Neural crest cell (in vitro differentiated cells): Measurements from ENCODE around the gene FNBP1L. TPM values are rescaled to one million over a fixed set of nuclear protein-coding genes. Genes with fewer than 3 reads are reported as not detected.

Source experiments
- DNase-seq: peaks from one replicate; pipeline ENCODE4 v3.0.0; 2021; ENCODE audit warnings: low read depth, mixed read lengths, low spot score
- H3K27ac Mint-ChIP-seq: one replicate; pipeline ENCODE4 v1.8.0; 2021; ENCODE audit warnings: mild to moderate bottlenecking, mixed read lengths; ENCODE audit not compliant: unreplicated experiment
- H3K27me3 Mint-ChIP-seq: 2 replicates; pipeline ENCODE4 v1.8.0; 2021; ENCODE audit warnings: low read depth, mild to moderate bottlenecking, mixed read lengths
- H3K36me3 Mint-ChIP-seq: 2 replicates; pipeline ENCODE4 v1.8.0; 2021; ENCODE audit warnings: low read depth, mild to moderate bottlenecking, mixed read lengths
- H3K4me1 Mint-ChIP-seq: 2 replicates; pipeline ENCODE4 v1.8.0; 2021; ENCODE audit warnings: mixed read lengths
- H3K4me3 Mint-ChIP-seq: one replicate; pipeline ENCODE4 v1.8.0; 2021; ENCODE audit warnings: mild to moderate bottlenecking, mixed read lengths
- H3K9me3 Mint-ChIP-seq: 2 replicates; pipeline ENCODE4 v1.8.0; 2021; ENCODE audit warnings: mixed read lengths
- total RNA-seq: library from RNA; stranded (reverse); gene quantifications from 2 replicates; pipeline ENCODE4 v1.2.1, GENCODE V29; 2021
- TF ChIP-seq, protein P1 (sequence below): fragments of 200-600 bp; sonication (generic); conservative IDR thresholded peaks from 2 replicates; pipeline ENCODE4 v1.5.0; 2021; ENCODE audit warnings: antibody characterized with exemption, mild to moderate bottlenecking

FNBP1L gene
- total RNA-seq, 1 donor from 2014 or later, result 60.9 TPM

DNA sequence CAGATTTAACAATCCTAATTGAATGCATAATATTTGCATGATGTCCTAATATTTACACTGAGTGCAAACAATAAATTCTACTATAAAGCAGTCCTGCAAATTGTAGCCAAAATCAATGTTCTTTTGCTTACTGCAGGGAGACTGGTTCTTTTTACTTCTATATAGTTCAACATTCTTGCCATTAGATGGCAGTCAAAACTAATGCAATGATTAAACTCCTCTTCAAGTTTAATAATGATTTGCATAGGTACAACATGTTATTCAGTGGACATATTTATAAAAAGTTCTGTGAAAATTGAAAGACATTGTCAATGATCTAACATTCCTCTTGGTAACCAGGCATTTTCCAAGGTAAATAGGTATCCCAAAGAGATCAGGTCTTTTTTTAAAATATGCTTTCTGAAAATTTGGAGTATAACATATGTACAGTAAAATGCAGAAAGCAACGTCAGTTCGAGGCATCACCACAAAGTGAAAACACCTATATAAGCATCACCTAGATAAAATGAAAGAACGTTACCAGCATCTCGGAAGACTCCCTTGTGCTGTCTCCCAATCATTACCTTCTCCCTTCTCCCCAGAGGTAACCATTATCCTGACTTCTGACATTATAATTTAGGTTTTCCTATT is 9.8 kb upstream of the FNBP1L start:
- Mint-ChIP-seq H3K36me3 (no peaks in the 10 kb centered on the region), H3K27me3 (no peaks in the 10 kb centered on the region), H3K9me3 (no peaks in the 10 kb centered on the region), H3K4me3 (no peak overlapping the region), H3K4me1 (no peaks in the 10 kb centered on the region), H3K27ac (no peak overlapping the region)
- DNase-seq, result no peak
- TF ChIP-seq, protein P1, sequence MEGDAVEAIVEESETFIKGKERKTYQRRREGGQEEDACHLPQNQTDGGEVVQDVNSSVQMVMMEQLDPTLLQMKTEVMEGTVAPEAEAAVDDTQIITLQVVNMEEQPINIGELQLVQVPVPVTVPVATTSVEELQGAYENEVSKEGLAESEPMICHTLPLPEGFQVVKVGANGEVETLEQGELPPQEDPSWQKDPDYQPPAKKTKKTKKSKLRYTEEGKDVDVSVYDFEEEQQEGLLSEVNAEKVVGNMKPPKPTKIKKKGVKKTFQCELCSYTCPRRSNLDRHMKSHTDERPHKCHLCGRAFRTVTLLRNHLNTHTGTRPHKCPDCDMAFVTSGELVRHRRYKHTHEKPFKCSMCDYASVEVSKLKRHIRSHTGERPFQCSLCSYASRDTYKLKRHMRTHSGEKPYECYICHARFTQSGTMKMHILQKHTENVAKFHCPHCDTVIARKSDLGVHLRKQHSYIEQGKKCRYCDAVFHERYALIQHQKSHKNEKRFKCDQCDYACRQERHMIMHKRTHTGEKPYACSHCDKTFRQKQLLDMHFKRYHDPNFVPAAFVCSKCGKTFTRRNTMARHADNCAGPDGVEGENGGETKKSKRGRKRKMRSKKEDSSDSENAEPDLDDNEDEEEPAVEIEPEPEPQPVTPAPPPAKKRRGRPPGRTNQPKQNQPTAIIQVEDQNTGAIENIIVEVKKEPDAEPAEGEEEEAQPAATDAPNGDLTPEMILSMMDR, result peak; percentile 84

DNA sequence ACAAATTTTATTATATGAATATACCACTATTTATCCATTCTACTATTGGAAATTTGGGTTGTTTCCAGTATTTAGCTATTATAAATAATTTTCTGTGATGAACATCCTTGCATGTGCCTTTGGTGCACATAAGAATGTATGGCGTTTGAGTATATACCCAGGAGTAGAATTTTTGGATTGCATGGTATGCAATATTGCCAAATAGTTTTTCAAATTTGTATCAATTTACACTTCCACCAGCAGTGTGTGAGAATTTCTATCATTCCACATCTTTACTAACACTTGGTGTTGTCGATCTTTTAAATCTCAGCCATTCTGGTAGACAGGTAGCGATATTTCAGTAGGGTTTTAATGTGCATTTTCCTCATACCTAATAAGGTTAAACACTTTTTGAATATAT is 9.2 kb upstream of the FNBP1L start:
- DNase-seq, result no peak
- no peak overlapping the region for H3K4me3 Mint-ChIP-seq
- no peaks in the 10 kb centered on the region for H3K27me3 Mint-ChIP-seq
- no peaks in the 10 kb centered on the region for H3K36me3 Mint-ChIP-seq
- TF ChIP-seq, protein P1, result no peak
- H3K4me1 Mint-ChIP-seq, result no peaks in the 10 kb centered on the region
- no peaks in the 10 kb centered on the region for H3K9me3 Mint-ChIP-seq
- H3K27ac Mint-ChIP-seq, result no peak overlapping the region

DNA sequence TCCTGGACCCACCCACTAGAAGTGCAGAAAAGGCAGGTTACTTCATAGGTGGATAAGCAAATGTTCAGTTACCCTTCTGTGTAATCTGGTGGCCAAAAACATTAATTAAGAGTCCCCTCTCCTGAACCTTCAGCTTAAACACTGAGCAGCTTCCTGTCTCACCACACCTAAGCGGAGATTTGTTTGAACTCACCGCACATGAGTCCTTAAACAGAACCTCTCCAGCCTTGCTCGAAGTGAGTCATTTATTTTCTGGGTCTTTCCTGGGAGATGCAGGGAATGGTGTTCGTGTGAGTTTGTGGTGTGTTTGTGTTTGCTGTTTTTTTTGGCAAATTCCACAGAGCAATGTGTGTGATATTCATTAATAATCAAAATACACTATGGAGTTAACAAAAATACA is 7.6 kb upstream of the FNBP1L start:
- no peak overlapping the region for H3K27ac Mint-ChIP-seq
- TF ChIP-seq, protein P1, result no peak
- H3K36me3 Mint-ChIP-seq, result no peaks in the 10 kb centered on the region
- no peaks in the 10 kb centered on the region for H3K27me3 Mint-ChIP-seq
- no peaks in the 10 kb centered on the region for H3K9me3 Mint-ChIP-seq
- no peak overlapping the region for H3K4me3 Mint-ChIP-seq
- no peak for DNase-seq
- no peaks in the 10 kb centered on the region for H3K4me1 Mint-ChIP-seq

DNA sequence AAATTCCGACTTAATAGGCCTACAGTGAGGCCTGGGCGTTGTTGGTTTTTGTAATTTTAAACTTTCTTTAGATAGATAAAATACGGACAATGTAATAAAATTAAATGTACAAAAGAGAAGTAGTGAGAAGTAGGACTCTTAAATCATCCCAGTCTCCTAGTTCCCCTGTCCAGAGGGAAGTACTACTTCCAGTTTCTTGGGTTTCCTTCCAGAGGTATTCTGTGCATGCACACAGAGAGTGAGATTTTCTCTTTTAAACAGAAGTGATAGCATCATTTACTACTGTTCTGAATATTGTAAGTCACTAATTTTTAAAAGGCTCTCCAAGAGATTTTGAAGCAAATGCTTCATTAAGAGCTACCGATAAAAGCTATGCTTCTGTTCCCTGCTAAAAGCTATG is 7.2 kb upstream of the FNBP1L start:
- H3K4me3 Mint-ChIP-seq, result no peak overlapping the region
- H3K27ac Mint-ChIP-seq, result no peak overlapping the region
- H3K9me3 Mint-ChIP-seq, result no peaks in the 10 kb centered on the region
- TF ChIP-seq, protein P1, result no peak
- DNase-seq, result no peak
- H3K4me1 Mint-ChIP-seq, result no peaks in the 10 kb centered on the region
- no peaks in the 10 kb centered on the region for H3K36me3 Mint-ChIP-seq
- no peaks in the 10 kb centered on the region for H3K27me3 Mint-ChIP-seq

DNA sequence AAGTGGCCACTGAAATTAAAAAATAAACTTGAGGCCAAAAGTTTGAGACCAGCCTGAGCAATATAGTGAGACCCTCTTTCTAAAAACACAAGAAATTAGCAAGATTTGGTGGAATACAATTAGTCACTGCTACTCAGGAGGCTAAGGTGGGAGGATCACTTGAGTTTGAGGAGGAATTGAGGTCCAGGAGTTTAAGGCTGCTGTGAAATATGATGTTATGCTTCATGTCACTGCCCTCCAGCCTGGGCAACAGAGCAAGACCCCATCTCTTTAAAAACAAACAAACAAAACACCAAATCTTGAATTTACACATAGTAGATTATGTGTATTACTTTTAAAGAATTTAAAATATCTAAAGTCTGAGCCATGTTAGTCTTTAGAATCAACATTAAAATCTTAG is 6.3 kb upstream of the FNBP1L start:
- TF ChIP-seq, protein P1, result no peak
- Mint-ChIP-seq H3K4me1 (peaks cover 1% of the 10 kb centered on the region), H3K9me3 (no peaks in the 10 kb centered on the region), H3K4me3 (no peak overlapping the region), H3K27ac (no peak overlapping the region), H3K36me3 (no peaks in the 10 kb centered on the region), H3K27me3 (no peaks in the 10 kb centered on the region)
- no peak for DNase-seq
